ENCODE data around the gene PAXX.

The PAXX gene

DNA sequence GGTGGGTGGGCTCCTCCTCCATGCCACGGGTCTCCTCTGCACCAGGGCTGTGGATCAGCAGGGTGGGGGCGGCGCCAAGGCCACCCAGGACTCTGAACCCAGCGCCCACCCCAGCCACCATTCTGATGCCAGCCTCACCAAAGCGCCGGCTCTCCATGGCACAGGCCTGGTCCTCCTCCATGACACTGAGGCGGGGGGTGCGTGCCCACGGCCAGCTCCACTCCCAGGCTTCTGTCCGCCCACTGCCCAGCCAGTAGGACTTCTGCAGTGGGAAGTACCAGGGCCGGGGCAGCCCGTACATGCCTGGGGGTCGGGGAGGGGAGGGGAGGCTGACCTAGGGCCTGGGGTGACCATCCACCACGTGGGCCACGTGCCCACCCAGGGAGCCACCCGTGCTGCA lies 24.2 kb downstream of the PAXX start:
- Histone ChIP-seq H3K4me3 (ENCODE audit: low read depth, low read length) (no peak overlapping the region), H3K27me3 (no peaks in the 10 kb centered on the region), H3K9me3 (no peaks in the 10 kb centered on the region), H3K36me3 (peaks cover 33% of the 10 kb centered on the region), H3K4me1 (no peaks in the 10 kb centered on the region)
- TF ChIP-seq, protein P1, sequence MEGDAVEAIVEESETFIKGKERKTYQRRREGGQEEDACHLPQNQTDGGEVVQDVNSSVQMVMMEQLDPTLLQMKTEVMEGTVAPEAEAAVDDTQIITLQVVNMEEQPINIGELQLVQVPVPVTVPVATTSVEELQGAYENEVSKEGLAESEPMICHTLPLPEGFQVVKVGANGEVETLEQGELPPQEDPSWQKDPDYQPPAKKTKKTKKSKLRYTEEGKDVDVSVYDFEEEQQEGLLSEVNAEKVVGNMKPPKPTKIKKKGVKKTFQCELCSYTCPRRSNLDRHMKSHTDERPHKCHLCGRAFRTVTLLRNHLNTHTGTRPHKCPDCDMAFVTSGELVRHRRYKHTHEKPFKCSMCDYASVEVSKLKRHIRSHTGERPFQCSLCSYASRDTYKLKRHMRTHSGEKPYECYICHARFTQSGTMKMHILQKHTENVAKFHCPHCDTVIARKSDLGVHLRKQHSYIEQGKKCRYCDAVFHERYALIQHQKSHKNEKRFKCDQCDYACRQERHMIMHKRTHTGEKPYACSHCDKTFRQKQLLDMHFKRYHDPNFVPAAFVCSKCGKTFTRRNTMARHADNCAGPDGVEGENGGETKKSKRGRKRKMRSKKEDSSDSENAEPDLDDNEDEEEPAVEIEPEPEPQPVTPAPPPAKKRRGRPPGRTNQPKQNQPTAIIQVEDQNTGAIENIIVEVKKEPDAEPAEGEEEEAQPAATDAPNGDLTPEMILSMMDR (IDR thresholded peaks at IDR 0.05; ENCODE audit: low read depth, low read length), result no peak
- no peak for DNase-seq

DNA sequence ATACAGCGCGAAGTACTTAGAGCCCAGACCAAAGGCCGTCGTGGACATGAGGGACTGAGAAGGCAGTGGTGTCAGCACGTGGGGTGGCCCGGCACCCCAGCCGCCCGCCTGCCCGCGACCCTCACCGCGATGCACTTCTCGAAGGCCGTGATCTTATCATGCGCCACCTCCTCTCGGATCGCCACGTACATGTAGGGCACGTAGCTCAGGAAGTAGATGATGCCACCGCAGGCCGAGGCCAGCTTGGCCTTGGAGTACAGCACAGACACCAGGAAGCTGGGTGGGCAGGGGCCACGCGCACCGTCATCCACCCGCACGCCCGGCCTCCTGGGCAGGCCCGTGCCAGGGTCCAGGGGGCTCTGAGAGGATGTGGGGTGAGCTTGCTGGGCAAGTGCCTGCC lies 24.8 kb downstream of the PAXX start:
- Histone ChIP-seq H3K4me1 (no peaks in the 10 kb centered on the region; the same call in 1 of the 2 replicates), H3K27me3 (no peaks in the 10 kb centered on the region), H3K4me3 (ENCODE audit: low read depth, low read length) (no peak overlapping the region), H3K36me3 (peaks cover 33% of the 10 kb centered on the region), H3K9me3 (no peaks in the 10 kb centered on the region)
- DNase-seq, result no peak
- TF ChIP-seq, protein P1 (IDR thresholded peaks at IDR 0.05; ENCODE audit: low read depth, low read length), result no peak

DNA sequence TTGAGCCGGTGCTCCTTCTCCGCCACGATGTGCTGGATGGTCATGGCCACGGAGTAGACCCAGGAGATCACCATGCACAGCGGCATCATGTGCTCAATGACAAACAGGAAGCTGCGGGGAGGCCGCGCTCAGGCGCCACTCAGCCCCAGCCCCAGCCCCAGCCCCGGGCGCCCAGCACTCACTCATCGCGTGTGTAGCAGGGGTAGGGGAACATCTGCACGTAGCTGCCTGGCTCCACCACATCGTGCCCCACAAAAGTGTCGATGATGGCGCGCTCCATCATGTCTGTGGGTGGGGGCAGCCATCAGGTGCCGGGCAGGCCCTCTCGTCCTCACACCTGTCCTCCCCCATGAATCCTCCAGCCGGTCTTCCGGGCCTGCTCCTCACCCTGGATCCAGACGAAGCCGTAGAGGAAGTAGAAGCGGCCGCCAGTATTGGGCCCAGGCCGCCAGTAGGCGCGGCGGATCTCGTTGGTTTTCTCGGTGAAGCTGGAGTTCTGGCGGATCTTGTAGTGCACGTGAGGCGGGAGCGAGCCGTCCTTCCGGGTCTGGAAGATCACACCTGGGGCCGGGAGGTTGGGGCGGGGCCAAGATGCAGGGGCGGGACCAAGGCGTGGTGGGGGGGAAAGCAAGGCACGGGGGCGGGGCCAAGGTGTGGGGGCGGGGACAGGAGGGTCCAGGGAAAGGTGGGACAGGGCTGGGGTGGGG lies 25.7 kb downstream of the PAXX start:
- no peaks in the 10 kb centered on the region for H3K27me3 ChIP-seq
- TF ChIP-seq, protein P1 (IDR thresholded peaks at IDR 0.05; ENCODE audit: low read depth, low read length), result no peak
- H3K4me1 ChIP-seq, result peaks cover 4% of the 10 kb centered on the region; the same call in 1 of the 2 replicates

DNA sequence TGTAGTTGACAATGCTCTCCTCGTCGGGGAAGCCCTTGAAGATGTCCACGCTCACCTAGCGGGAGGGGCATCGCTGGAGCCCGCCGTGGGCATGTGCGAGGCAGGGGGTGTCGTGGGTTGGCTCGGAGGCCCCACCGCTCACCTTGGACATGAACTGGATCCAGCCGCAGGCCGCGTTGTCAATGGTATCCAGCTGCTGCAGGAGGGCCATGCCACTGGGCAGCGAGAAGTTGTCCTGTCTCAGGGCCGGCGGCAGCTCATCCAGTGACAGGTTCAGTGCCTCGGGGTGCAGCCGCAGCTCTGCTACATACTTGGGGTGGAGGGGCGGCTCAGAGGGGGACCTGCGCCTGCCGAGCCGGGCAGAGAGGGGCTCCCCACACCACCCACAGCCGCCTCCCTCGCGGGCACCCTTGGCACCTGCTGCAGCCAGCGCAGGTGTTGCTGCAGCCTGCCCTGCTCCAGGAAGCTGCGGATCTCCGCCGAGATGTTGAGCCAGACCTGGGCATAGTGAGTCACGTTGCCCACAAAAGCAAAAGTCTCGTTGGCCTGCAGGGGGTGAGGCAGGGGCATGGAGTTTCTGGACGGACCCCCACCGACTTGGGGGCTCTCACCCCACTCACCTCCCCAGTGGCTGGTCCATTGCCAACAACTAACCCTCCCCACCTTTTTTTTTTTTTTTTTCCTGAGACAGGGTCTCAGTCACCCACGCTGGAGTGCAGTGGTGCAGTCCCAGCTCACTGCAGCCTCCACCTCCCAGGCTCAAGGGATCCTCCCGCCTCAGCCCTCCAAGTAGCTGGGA lies 26.7 kb downstream of the PAXX start:
- TF ChIP-seq, protein P1 (IDR thresholded peaks at IDR 0.05; ENCODE audit: low read depth, low read length), result no peak
- H3K9me3 ChIP-seq, result no peaks in the 10 kb centered on the region
- DNase-seq, result no peak
- H3K27me3 ChIP-seq, result no peaks in the 10 kb centered on the region
- H3K4me1 ChIP-seq, result peaks cover 4% of the 10 kb centered on the region; the same call in 1 of the 2 replicates
- H3K36me3 ChIP-seq, result peaks cover 28% of the 10 kb centered on the region
- H3K4me3 ChIP-seq (ENCODE audit: low read depth, low read length), result no peak overlapping the region

More for the DNA sequence above, 25.7 kb downstream of the PAXX start:
- H3K36me3 ChIP-seq, result peaks cover 32% of the 10 kb centered on the region
- DNase-seq, result no peak
- H3K9me3 ChIP-seq, result no peaks in the 10 kb centered on the region
- H3K4me3 ChIP-seq (ENCODE audit: low read depth, low read length), result no peak overlapping the region

DNA sequence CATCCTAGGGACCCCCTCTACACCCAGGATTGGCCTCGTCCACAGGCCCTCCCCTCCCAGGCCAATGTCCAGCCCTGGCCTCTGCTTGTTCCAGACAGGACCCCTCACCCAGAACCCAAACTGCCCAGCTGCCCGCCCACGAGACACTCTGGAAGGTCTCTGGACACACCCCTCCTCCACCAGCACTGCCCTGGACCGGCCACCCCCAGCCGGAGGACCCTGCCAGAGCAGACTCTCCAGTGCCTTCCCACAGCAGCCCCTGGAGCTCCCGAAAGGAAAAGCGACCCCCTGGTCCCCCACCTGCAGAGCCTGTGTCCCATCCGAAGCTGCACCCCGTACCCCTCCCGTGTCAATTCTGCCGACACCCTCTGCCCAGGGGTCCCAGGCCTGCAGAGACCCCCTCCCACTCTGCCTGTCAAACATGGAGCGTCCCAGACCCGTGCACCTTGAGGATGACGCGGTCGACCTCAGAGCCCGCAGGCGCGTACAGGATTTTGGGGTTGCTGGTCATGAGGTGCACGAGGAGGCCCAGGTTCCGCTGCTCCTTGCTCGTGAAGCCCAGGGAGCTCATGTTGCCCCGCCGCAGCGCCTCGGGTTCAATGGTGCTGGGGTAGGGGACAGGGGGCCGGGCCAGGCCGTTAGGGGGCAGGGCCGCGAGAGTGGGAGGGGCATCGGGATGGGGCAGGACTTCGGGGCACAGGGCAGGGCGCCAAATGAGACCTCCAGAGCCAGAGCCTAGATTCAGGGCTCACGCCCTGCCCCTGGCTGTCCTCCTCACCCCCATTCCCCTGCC lies 27.9 kb downstream of the PAXX start:
- TF ChIP-seq, protein P1 (IDR thresholded peaks at IDR 0.05; ENCODE audit: low read depth, low read length), result no peak
- Histone ChIP-seq H3K4me1 (peaks cover 6% of the 10 kb centered on the region), H3K9me3 (no peaks in the 10 kb centered on the region), H3K27me3 (no peaks in the 10 kb centered on the region), H3K4me3 (ENCODE audit: low read depth, low read length) (no peak overlapping the region), H3K36me3 (peaks cover 23% of the 10 kb centered on the region)
- DNase-seq, result no peak

Measured in BE2C (cell line).